ENCODE measurements around the gene PGM3.
"Not testable (repeated sequence)": the region's sequence is repeated elsewhere in the genome, so short reads cannot be mapped to it uniquely, and the experiment has no call there.

DNA sequence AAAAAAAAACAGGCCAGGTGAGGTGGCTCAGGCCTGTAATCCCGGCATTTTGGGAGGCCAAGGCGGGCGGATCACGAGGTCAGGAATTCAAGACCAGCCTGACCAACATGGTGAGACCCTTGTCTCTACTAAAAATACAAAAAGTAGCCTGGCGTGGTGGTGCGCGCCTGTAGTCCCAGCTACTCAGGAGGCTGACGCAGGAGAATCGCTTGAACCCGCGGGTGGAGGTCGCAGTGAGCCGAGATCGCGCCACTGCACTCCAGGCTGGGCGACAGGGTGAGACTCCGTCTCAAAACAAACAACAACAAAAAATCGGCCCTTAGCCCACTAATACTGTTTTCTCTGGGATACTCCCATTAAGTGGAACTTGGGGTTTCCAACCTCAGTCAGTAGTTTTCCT is 1.1 kb downstream of the PGM3 start:
- TF ChIP-seq EZH2 (IDR thresholded peaks at IDR 0.05); POLR2AphosphoS5 (IDR thresholded peaks at IDR 0.05; ENCODE audit: borderline replicate concordance, low read depth, low read length): not testable (repeated sequence)

All from SK-N-MC (cell line).